GM13976 (cell line): ENCODE data around the gene CDCA7.

ENCODE experiments used
- DNase-seq: peaks from one replicate; pipeline ENCODE4 v3.0.0; 2012; ENCODE audit warnings: low spot score
- in situ Hi-C: fragments of 300-500 bp; cut with MboI; formaldehyde crosslinking; loops from one replicate; pipeline ENCODE4 v1.12.0; 2022; ENCODE audit warnings: low sequenced_read_pairs, mixed read lengths, inconsistent platforms; ENCODE audit not compliant: unreplicated experiment
- TF ChIP-seq, protein P1 (sequence below): IDR thresholded peaks from 2 replicates; pipeline ENCODE4 v1.5.1; 2012; ENCODE audit warnings: borderline replicate concordance, mild to moderate bottlenecking; ENCODE audit not compliant: insufficient read depth; ENCODE audit errors: extremely low read depth, missing control alignments, control extremely low read depth

The CDCA7 gene

DNA sequence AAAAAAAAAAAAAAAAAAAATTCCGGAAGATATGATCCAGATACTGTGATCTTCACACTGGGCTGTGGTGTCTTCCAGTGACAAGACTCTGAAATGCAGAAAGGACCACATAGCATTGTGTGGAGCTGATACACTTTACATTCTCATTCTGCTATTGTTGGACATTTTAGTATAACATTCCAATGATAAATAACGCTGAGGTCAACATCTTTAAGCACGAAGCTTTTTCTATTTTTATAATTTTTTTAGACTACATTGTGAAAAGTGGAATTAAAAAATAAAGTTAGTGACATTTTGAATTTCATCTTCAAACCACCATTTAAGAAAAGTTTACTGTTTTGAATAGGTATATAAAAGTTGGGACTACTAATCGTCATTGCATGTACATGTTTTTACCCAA, 62.7 kb downstream of the CDCA7 start:
- TF ChIP-seq, protein P1, sequence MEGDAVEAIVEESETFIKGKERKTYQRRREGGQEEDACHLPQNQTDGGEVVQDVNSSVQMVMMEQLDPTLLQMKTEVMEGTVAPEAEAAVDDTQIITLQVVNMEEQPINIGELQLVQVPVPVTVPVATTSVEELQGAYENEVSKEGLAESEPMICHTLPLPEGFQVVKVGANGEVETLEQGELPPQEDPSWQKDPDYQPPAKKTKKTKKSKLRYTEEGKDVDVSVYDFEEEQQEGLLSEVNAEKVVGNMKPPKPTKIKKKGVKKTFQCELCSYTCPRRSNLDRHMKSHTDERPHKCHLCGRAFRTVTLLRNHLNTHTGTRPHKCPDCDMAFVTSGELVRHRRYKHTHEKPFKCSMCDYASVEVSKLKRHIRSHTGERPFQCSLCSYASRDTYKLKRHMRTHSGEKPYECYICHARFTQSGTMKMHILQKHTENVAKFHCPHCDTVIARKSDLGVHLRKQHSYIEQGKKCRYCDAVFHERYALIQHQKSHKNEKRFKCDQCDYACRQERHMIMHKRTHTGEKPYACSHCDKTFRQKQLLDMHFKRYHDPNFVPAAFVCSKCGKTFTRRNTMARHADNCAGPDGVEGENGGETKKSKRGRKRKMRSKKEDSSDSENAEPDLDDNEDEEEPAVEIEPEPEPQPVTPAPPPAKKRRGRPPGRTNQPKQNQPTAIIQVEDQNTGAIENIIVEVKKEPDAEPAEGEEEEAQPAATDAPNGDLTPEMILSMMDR, result no peak
- in situ Hi-C loops, result loop anchor here (25.0 kb wide), 1 partner anchor 620 kb away; no protein-coding TSS in a partner anchor
- no peak for DNase-seq

DNA sequence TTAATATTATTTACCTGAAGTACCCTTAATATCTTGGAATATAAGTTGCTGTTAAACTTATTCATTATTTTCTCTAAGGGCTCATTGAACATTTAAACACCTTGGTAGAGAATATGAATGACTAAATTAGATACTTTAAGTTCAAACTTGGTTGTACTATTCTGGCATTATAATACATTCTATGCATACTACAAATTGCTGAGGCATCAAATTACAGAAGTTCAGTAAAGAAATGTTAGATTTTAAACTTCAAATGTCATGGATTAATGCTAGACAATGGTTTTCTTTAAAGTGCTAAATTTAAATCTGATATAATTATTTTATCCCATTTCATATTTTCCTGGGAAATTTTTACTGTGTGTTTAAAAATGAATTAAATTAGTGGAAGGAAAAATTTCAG, 63.1 kb downstream of the CDCA7 start:
- DNase-seq, result no peak
- in situ Hi-C loops, result loop anchor here (25.0 kb wide), 1 partner anchor 619 kb away; no protein-coding TSS in a partner anchor
- TF ChIP-seq, protein P1, result no peak
